ENCODE results near the gene FAM234B. TPM values are rescaled to one million over a fixed set of nuclear protein-coding genes. Genes with fewer than 3 reads are reported as not detected.

FAM234B gene
- polyA plus RNA-seq, 1 donor from 2014 or later, result 20.5 TPM

GRCh38 chr12:13119826-13120225 lies 75.6 kb downstream of the FAM234B start:
- Histone ChIP-seq H4K20me1 (ENCODE audit: insufficient read depth) (no peaks in the 10 kb centered on the region), H3K4me2 (ENCODE audit: low read length) (no peak overlapping the region), H3K9me2 (ENCODE audit: insufficient read depth, low read length) (no peaks in the 10 kb centered on the region), H3K36me3 (ENCODE audit: insufficient read depth, low read length) (no peaks in the 10 kb centered on the region), H3K79me2 (replicated peaks; ENCODE audit: insufficient read depth, low read length) (no peaks in the 10 kb centered on the region), H3K4me3 (ENCODE audit: low read length) (no peak overlapping the region), H3K9me3 (ENCODE audit: low read length) (no peaks in the 10 kb centered on the region), H3K27ac (ENCODE audit: low read length) (no peak overlapping the region), H3F3A (ENCODE audit: insufficient read depth, low read length, poor library complexity, severe bottlenecking) (no peaks in the 10 kb centered on the region), H3K27me3 (ENCODE audit: insufficient read depth, low read depth, low read length) (no peaks in the 10 kb centered on the region), H2AFZ (ENCODE audit: low read depth, low read length) (no peak overlapping the region), H3K9ac (ENCODE audit: low read length) (no peak overlapping the region)
- no peak for TF ChIP-seq REST (IDR thresholded peaks at IDR 0.05; ENCODE audit: borderline replicate concordance)
- TF ChIP-seq MXI1 (conservative IDR thresholded peaks at IDR 0.05; ENCODE audit: poor library complexity, severe bottlenecking), result no peak
- TF ChIP-seq RAD21 (conservative IDR thresholded peaks at IDR 0.05), result no peak
- TF ChIP-seq POLR2AphosphoS5 (IDR thresholded peaks at IDR 0.05), result no peak
- no peak for TF ChIP-seq CTCF (IDR thresholded peaks at IDR 0.05; ENCODE audit: poor library complexity, severe bottlenecking)
- no peak for TF ChIP-seq EP300 (conservative IDR thresholded peaks at IDR 0.05; ENCODE audit: poor library complexity, severe bottlenecking)
- no peak for TF ChIP-seq EZH2 (IDR thresholded peaks at IDR 0.05; ENCODE audit: borderline replicate concordance, insufficient read depth, low read length, poor library complexity, severe bottlenecking)
- TF ChIP-seq TAF1 (IDR thresholded peaks at IDR 0.05; ENCODE audit: low read depth), result no peak
- TF ChIP-seq SMC3 (conservative IDR thresholded peaks at IDR 0.05; ENCODE audit: poor library complexity), result no peak

GRCh38 chr12:13120413-13120812 lies 76.2 kb downstream of the FAM234B start:
- H3K9me3 ChIP-seq (ENCODE audit: low read length), result no peaks in the 10 kb centered on the region
- no peak overlapping the region for H2AFZ ChIP-seq (ENCODE audit: low read depth, low read length)
- no peaks in the 10 kb centered on the region for H4K20me1 ChIP-seq (ENCODE audit: insufficient read depth)
- no peaks in the 10 kb centered on the region for H3K27me3 ChIP-seq (ENCODE audit: insufficient read depth, low read depth, low read length)
- no peak overlapping the region for H3K27ac ChIP-seq (ENCODE audit: low read length)
- no peak overlapping the region for H3K9ac ChIP-seq (ENCODE audit: low read length)
- no peak overlapping the region for H3K4me3 ChIP-seq (ENCODE audit: low read length)
- no peak overlapping the region for H3K4me2 ChIP-seq (ENCODE audit: low read length)
- no peaks in the 10 kb centered on the region for H3F3A ChIP-seq (ENCODE audit: insufficient read depth, low read length, poor library complexity, severe bottlenecking)
- no peaks in the 10 kb centered on the region for H3K36me3 ChIP-seq (ENCODE audit: insufficient read depth, low read length)
- H3K79me2 ChIP-seq (replicated peaks; ENCODE audit: insufficient read depth, low read length), result no peaks in the 10 kb centered on the region
- no peak for TF ChIP-seq CTCF (IDR thresholded peaks at IDR 0.05; ENCODE audit: poor library complexity, severe bottlenecking)
- no peak for TF ChIP-seq SMC3 (conservative IDR thresholded peaks at IDR 0.05; ENCODE audit: poor library complexity)
- TF ChIP-seq MXI1 (conservative IDR thresholded peaks at IDR 0.05; ENCODE audit: poor library complexity, severe bottlenecking), result no peak
- TF ChIP-seq RAD21 (conservative IDR thresholded peaks at IDR 0.05), result no peak
- TF ChIP-seq REST (IDR thresholded peaks at IDR 0.05; ENCODE audit: borderline replicate concordance), result no peak
- no peak for TF ChIP-seq EP300 (conservative IDR thresholded peaks at IDR 0.05; ENCODE audit: poor library complexity, severe bottlenecking)
- TF ChIP-seq POLR2AphosphoS5 (IDR thresholded peaks at IDR 0.05), result no peak
- TF ChIP-seq TAF1 (IDR thresholded peaks at IDR 0.05; ENCODE audit: low read depth), result no peak
- no peak for TF ChIP-seq EZH2 (IDR thresholded peaks at IDR 0.05; ENCODE audit: borderline replicate concordance, insufficient read depth, low read length, poor library complexity, severe bottlenecking)
- H3K9me2 ChIP-seq (ENCODE audit: insufficient read depth, low read length), result no peaks in the 10 kb centered on the region
